ENCODE measurements around the gene GAD1.

DNA sequence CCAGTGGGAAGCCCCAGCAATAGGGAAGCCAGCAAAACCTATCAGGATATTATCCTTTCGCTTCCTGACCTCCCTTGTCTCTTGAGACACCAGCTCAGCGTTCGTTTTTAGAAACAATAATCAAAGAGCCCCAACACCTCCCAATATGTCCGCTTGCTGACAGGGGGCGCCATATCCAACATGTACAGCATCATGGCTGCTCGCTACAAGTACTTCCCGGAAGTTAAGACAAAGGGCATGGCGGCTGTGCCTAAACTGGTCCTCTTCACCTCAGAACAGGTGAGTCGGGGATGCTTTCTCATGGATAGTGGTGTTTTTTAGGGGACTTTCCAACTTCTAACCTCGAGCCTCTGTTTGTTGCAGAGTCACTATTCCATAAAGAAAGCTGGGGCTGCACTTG is 28.7 kb downstream of the GAD1 start:
- TF ChIP-seq EZH2phosphoT487 (IDR thresholded peaks at IDR 0.05; ENCODE audit: borderline replicate concordance): no peak
- TF ChIP-seq, protein P1, sequence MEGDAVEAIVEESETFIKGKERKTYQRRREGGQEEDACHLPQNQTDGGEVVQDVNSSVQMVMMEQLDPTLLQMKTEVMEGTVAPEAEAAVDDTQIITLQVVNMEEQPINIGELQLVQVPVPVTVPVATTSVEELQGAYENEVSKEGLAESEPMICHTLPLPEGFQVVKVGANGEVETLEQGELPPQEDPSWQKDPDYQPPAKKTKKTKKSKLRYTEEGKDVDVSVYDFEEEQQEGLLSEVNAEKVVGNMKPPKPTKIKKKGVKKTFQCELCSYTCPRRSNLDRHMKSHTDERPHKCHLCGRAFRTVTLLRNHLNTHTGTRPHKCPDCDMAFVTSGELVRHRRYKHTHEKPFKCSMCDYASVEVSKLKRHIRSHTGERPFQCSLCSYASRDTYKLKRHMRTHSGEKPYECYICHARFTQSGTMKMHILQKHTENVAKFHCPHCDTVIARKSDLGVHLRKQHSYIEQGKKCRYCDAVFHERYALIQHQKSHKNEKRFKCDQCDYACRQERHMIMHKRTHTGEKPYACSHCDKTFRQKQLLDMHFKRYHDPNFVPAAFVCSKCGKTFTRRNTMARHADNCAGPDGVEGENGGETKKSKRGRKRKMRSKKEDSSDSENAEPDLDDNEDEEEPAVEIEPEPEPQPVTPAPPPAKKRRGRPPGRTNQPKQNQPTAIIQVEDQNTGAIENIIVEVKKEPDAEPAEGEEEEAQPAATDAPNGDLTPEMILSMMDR (conservative IDR thresholded peaks at IDR 0.05; ENCODE audit: low read length): peak; percentile 67
